ENCODE data around the gene ALPL.
"Not testable (repeated sequence)": the region's sequence is repeated elsewhere in the genome, so short reads cannot be mapped to it uniquely, and the experiment has no call there.

Gene ALPL

DNA sequence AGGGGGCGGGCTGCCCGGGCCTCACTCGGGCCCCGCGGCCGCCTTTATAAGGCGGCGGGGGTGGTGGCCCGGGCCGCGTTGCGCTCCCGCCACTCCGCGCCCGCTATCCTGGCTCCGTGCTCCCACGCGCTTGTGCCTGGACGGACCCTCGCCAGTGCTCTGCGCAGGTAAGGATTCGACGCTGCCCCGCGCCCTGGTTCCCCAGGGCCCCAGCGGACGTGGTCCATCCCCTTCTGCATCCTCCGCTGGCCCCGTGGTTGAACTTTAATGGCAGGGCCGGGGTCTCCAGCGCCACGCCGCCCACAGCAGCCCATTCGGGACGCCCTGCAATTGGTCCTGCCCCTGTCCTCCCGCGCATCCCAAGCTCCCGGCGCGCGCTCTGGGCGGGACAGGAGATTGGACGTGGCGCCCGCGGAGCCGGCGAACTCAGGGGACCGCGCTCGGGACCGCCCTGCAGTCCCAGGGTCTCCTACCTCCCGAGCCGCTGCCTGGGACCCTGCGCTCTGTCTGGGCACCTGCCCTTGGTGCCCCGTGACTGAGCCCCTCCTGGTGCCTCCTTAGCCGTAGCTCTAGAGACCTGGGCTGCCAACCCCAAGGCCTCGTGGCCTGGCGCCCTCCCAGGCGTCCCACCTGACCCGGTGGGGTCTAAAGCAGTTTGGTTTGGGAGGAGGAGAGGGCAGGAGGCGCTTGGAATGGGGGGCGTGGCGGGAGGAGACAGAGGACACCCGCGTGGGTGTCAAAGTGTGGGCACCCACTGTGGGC, at the start of gene ALPL:
Gene ALPL (plus strand): TSS at position 73 of the 762 bp plus-strand sequence. CDS start 44,659 bp downstream, outside the sequence.
- DNase-seq, result no peak

DNA sequence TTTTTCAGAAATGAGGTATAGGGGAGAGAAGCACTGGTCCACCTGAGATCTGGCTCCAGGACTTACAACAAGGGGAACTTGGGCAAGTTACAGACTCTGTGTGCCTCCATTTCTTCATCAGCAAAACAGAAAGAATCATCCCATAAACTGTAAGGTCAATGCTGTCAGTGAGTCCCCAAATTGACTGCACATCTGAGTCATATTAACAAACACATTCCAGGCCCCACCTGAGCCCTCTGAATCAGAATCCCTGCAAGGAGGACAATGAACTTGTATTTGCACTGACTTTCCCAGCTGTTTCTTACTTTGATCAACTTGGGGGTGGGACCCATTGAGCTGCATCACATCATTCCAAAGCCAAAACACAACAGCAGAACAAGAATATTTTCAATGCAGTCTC, 44.1 kb upstream of the ALPL start:
- not testable (repeated sequence) for DNase-seq

DNA sequence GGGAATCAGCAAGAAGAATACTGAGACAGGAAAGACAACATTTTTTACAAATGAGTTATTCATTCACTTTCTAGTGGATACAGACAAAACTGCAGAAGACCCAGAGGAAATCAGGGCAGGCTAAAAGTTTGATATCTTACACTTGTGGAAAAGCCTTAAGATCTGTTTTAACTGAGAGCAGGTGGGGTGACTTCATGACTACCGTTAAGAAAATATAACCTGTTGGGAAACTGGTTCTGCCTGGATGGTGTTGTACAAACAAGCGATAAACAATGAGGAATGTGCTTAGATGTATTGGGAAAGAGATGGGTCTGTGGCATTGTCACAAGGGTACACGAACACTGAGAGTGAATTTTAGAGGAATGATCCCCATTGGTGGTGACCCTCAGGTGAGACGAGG, 41.3 kb upstream of the ALPL start:
- not testable (repeated sequence) for DNase-seq

DNA sequence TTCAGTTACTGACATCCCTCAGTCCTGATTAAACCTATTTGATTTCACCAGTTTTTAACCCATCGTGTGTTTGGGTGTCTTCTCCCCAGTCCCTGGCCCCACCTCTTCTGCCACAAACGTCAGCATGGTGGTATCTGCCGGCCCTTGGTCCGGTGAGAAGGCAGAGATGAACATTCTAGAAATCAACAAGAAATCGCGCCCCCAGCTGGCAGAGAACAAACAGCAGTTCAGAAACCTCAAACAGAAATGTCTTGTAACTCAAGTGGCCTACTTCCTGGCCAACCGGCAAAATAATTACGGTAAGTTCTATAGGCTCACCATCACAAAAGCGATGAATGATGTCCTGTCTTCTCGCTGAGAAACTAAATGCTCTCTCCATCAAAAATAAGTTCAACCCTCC, 40.6 kb upstream of the ALPL start:
- DNase-seq, result no peak

DNA sequence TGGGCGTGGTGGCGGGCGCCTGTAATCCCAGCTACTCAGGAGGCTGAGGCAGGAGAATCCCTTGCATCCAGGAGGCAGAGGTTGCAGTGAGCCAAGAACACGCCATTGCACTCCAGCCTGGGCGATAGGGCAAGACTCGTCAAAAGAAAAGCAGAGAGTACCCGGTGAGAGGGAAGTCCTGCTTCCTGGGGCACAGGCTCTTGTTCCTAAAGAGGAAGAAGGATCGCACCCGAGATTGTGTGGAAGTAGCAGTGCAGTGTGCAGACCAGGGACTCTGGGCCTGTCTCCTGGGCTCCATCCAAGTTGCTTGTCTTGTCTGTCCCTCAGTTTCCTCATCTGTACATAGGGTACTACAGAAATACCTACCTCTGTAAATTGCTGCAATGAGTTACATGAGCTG, 39.6 kb upstream of the ALPL start:
- DNase-seq, result no peak

DNA sequence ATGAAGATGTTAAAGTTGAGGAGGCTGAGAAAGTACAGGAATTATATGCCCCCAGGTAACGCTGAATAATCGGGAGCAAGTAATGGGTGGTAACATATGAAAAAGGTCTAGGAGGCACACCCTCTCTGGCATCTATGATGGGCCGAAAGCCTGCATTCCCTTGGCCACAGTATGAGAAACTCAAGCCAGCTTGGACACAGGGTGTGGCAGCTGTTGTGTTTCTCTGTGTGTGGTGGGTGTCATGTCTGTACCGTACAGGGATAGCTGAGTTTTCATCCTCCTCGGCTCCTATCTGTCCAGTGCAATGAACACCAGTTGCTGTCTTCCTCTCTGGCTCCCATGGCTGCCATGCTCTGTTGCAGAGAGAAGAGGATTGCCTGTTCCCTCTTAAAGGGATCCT, 36.4 kb upstream of the ALPL start:
- no peak for DNase-seq

DNA sequence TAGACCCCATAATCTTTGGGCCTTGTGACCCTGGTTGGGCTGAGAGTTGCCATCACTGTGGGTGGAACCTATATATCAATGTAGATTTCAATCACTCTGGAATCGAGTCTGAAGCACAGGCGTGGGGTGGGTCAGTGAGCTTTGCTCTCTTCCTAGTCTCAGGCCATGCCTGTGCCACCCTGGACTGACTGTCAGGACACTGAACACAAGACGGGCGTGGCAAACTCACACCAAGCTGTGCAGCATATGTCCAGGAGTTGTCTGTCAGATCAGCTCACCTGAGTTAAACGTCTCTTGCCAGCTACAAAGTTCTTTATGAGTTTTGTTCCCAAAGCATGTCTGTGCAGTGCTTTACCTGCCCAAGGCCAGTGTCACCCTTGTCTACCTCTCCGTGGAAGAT, 30.9 kb upstream of the ALPL start:
- no peak for DNase-seq

DNA sequence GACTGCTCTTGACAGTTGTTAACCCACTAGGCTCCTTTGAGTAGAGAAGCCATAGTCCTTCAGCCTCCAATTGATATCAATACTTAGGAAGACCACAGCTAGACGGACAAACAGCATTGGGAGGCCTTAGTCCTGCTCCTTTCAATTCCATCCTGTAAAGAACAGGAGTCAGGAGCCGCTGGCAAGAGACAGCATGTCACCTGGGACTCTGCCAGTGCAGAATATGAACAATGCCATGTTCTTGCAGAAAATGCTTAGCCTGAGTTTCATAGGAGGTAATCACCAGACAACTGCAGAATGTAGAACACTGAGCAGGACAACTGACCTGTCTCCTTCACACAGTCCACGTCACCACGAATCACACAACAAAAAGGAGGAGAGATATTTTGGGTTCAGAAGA, 25.3 kb upstream of the ALPL start:
- not testable (repeated sequence) for DNase-seq

DNA sequence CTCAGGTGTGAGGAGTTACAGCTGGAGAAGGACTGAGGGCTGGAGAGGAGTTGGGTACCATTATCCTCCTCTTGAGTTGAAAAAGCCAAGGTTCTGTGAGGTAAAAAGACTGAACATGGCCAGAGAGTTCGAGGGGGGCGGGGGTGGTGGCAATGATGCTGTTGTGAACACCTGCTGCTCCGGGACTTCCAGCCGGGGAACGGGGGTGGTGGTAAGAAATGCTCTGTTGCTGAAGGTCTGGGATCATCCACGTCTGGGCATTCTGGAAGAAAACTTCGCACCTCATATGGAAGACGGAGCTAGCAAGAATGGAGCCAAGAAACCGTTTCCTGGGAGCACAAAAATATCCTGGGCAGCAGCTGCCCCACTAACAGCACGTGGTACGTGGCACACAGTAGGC, 20.1 kb upstream of the ALPL start:
- no peak for DNase-seq

DNA sequence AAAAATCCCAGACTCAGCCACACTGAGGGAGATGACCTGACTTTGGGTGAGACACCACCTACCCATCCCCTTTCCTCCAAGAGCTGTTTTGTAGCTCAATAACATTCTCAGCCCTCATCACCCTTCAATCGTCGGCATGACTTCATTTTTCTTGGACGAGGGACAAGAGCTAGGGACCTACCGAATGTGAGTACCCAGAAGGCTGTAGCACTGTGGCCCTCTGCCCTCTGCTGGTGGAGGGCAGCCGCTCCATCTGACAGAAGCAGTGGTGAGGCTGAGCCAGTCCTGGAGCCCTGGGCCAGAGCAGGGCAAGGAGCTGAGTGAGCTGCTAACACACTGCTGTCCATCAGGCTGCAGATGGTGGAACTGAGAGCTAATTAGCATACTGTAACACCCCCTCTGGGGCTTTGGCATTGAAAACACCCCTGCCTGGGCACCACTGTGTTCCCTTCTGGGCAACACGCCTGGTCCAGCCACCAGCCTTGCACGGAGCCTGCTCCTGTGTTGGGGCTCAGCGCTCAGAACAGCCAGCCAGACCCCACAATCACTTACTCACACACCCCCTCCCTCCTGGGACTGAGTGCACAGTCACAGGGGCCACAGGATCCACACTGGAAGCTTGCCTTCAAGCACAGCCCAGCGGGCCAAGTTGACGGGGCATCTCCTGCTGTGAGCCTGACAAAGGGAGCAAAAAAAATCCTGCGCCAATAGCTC, 18.3 kb upstream of the ALPL start:
- no peak for DNase-seq

DNA sequence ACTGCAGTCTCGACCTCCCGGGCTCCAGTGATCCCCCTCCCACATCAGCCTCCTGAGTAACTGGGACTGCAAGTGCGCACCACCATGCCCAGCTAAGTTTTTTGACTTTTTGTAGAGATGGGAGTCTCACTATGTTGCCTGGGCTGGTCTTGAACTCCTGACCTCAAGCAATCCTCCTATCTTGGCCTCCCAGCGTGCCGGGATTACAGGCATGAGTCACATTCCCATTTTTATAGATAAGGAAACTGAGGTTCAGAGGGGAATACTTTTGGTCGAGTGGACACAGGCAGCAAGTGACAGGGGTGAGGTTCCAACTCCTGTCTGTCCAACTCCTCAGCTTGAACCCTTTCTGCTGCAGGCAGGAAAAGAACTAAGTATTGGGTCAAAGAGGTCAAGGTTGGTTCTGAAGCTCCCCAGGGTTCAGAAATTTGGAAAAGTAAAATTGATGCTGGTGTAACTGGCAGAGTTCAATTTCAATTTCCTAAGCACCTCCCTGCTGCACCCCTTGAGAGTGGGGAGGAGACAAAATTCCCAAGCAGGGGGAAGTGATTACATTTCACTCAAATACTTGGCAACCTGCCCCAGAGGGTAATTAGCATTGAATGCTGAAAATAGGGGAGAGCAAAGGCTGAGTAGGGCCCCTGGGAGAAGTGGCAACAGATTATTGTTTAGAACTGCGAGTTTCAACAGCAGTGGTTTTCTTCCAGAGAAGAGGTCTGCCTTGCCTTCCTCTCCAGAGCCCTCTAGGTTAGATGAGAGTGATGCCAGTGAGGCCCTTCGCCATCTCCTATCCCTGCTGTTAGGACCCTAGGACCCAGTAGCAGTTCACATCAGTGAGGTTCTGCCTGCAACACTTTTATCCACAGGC, 17.5 kb upstream of the ALPL start:
- peak; percentile 47 for DNase-seq

DNA sequence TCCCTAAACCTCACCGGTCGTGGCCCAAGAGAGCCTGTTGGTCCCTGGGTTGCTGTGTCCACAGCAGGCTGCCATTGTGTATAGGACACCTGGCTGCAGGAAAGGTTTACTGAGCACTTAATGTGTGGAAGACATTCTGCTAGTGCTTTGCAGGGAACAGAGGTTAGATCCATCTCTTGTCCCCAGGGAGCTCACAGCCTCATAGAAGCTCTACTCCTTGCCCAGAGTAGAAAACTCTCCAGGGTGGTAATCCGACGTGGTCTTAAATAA, 16.9 kb upstream of the ALPL start:
- DNase-seq, result peak; percentile 23

DNA sequence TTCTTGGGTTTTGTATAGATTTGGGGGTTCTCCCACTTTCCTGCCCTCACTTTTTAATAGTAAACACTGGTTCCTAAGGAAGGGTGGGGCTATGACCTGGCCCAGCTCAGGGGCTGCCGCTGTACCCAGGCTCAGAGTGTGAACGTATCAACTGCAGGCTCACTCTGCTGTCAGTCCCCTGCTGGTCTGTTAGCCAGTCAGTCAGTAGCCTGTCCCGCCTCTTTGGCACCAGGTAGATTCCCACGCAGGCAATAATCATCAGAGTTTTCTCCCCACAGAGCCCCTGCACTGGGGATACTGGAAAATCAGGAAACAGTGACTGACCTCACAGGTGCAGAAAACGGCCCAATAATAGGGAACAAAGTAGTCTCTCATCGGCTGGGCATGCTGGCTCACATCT, 15.0 kb upstream of the ALPL start:
- DNase-seq, result no peak

DNA sequence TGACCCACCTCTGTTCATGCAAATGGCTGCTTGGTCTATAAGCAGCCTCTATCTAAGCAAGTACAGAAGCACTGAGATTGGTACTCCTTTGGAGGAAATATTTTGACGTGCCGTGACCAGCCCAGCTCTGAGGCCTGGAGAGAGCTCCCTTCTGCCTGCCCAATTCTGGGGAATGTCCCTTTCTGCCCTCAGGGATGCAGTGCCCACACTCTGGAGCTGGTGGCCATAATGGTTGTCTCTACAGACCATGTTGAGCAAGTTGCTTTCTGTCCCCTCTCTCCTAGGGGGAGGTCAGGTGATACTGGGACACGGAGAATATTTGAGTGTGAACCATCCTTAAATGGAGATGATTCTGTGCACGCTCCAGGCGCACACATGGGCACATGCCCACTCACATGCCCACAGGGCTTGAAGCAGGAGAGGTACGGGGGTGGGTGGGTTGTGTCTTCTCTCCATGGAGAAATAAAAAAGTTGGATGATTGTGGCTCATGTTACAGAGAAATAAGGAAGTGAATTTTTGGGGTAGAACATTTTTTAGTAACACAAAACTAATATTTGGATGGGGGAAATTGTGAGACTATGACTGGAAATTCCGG, 13.9 kb upstream of the ALPL start:
- no peak for DNase-seq

DNA sequence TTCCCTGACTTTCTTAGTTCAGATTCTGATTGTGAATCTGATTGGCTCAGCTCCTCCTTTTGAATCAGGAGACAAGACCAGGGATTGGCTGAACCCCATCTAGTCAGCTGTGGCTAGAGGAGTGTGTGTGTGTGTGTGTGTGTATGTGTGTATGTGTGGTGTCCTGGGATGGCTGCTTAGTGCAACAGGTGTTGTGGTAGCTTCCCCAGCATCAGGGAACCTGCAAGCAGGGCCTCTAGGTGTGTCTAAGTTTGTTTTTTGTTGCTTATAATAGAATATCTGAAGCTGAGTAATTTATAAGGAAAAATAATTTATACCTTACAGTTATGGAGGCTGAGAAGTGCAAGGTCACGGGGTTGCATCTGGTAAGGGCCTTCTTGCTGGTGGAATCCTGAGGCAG, 13.2 kb upstream of the ALPL start:
- DNase-seq, result no peak

DNA sequence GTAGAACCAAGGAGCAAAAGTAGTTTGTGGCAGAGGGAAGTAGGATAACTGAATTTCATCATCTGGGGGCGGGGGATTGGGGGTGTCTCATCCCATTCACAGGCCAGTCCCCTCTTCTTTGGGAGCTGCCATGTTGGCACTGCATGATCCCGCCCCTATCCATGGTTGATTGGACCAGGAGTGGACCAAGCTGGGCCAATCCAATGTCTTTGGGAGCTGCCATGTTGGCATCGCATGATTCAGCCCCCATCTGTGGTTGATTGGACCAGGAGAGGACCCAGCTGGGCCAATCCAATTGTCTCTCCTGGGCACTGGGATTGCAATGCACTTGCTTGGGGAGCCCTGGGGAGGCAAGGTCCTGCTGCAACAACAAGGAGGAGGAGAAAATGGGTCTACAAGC, 12.3 kb upstream of the ALPL start:
- no peak for DNase-seq

DNA sequence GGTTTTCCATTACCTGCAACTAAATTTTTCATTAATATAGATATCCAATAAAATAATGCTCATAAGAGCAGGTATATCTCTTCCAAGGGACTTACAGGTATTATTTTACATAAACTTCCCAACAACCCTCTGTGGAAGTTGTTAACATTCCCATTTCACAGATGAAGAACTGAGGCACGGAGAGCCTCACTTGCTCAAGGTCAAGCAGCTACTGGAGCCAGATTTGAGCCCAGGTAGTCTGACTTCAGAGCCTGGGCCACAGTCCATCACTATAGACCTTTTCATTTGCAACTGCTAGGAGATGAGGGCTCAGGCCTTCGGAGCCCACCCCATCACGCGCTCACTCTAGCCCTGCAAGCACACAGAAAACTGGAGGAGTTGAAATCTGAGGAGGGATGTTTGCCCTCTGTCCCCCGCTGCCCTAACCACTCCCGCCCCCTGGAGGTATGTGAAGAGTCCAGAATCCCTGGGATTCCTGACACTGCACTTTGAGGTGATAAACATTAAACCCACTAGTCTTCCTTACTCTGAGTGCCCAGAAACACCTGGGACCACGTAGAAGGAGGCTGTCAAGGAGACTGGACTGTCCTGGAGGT, 11.7 kb upstream of the ALPL start:
- DNase-seq, result no peak

DNA sequence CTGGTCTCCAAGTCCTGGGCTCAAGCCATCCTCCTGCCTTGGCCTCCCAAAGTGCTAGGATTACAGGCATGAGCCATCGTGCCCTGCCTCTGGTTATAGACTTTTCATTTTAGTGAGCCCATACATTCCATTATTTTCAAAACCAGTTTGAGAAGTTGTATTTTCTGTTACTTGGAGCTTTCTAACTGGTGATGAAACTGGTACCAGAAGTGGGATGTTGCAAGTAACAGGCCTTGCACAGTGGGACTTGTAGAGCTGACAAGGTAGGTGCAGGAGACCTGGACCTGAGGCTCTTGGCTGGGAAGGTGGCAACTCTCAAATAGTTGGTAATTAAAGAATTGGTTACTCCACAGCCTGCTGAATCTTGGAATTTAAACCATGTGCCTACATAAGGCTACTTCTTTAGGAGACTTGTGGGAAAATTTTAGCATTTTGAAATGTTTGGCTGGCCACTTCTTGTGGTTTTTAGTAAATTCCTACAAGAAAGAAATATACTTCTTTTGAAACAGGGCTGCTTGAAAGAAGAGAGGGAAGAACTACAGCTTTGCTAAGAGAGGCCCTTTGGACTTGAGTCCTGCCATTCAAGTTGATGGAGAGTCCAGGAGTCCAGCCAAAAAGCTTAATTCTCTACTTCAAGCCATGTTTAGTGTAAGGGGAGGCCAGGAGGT, 9.8 kb upstream of the ALPL start:
- DNase-seq, result no peak

DNA sequence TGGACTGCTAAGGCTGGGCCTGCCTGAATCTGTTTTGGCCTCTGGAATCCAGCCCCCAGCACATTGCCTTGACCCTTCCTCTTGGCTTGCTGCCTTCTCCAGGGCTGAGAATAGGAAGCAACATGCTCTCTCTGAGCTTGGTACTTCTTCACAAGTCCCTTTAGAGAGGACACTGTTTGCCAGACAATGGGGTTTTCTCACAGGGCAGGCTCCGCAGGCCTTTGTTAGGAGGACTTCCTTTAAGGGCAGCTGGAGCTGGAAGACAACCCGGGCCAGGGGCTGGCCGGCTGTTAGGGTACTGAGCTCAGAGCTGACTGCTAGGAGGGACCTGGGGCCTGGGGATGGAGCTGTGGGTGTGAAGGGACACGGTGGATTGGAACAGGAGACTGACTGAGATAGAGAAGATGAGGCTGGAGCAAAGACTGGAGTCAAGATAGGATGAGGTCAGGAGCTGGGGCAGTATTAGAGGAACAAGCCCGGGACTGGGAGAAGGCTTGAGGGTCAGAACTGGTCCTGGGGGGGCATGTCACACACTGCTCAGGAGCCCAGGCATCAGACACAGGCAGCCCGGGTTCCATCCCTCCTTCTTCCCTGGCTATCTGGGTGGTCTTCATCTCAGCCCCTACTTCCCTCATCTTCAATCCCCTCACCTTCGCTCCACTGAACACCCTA, 5.4 kb upstream of the ALPL start:
- no peak for DNase-seq

DNA sequence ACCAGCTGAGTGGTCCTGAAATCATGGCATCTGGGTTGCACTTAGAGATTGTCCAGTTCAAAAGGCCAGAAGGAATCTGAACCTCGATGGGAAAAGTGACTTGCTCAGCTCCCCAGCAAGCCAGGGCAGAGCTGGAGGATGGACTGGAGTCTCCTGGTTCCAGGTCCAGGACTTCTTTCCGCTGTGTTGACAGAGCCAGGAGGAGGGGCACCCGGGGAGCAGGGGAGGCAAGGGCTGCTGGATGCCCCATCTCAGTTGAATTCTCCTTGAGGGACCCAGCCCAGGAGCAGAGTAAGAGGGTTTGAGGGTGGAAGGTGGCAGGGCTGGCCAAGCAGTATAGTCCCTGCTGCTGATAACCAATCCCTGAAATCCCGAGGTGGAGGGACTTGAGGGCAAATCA, 2.4 kb upstream of the ALPL start:
- no peak for DNase-seq

DNA sequence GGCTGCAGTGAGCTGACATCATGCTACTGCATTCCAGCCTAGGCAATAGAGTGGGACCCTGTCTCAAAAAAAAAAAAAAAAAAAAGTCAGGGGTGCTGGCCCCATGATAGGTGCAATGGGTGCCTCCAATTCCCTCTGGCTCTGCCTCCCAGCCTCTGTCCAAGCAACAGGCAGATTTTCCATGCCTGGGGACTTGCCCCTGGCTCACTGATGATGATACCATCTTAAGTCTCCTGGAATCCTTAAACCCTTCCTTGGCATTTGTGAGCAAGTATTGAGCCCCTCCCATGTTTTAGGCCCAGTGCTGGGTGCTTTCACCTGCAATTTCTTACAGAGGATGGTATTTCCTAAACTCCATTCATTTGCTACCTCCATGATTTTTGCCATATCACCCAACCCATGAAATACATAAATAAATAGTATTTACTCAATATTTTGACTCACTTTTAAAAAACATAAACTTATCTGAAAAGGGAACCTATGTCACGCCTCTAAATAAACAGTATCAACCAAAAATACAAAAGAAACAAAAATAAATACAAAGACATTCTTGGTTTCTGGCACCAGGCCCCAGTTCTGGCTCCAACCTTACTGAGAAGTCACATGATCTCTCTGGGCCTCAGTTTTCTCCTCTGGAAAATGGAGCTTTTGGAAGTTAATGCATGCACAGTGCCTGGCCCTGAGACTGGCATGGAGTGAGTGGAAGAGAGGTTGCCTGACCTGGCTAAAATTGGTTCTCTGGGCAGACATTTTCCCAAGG, 1.5 kb upstream of the ALPL start:
- no peak for DNase-seq
